Measurements from ENCODE around the gene UFM1. TPM values are rescaled to one million over a fixed set of nuclear protein-coding genes. Genes with fewer than 3 reads are reported as not detected.
"Not testable (repeated sequence)": the region's sequence is repeated elsewhere in the genome, so short reads cannot be mapped to it uniquely, and the experiment has no call there.

The UFM1 gene
- 49.9 TPM for polyA plus RNA-seq (2013, experiment 1 of 2)
- 48.3 TPM for polyA plus RNA-seq (2013, experiment 2 of 2)

GRCh38 chr13:38349390-38350113 lies at the start of gene UFM1:
Gene UFM1, plus strand, starts transcription at chr13:38349851. Its CDS starts 69 bp downstream, at chr13:38349920.
- H3K36me3 ChIP-seq (ENCODE audit: control insufficient read depth, insufficient read depth, low read length), result peaks cover 23% of the 10 kb centered on the region
- H3K27ac ChIP-seq (ENCODE audit: low read depth, low read length, severe bottlenecking), result peak within 1 kb of the TSS; percentile 92
- H3K9me3 ChIP-seq (ENCODE audit: control insufficient read depth, low read length), result no peaks in the 10 kb centered on the region
- peak within 1 kb of the TSS; percentile 89 for H3K4me3 ChIP-seq (ENCODE audit: extremely low read depth, insufficient read depth, low read length, poor library complexity, severe bottlenecking)
- peaks cover 11% of the 10 kb centered on the region for H3K4me1 ChIP-seq (ENCODE audit: control insufficient read depth, insufficient read depth, low read length, poor library complexity, severe bottlenecking)
- WGBS, 2 experiments (ENCODE audit: insufficient coverage in 2 of 2), result 0% methylated on average over 26 to 34 of the region's 41 CpGs

- Histone ChIP-seq H3K36me3 (ENCODE audit: control insufficient read depth, insufficient read depth, low read length) (no peaks in the 10 kb centered on the region), H3K9me3 (ENCODE audit: control insufficient read depth, low read length) (no peaks in the 10 kb centered on the region), H3K4me3 (ENCODE audit: extremely low read depth, insufficient read depth, low read length, poor library complexity, severe bottlenecking) (no peak overlapping the region), H3K4me1 (ENCODE audit: control insufficient read depth, insufficient read depth, low read length, poor library complexity, severe bottlenecking) (no peaks in the 10 kb centered on the region), H3K27ac (ENCODE audit: low read depth, low read length, severe bottlenecking) (no peak overlapping the region)
- WGBS, 2 experiments (ENCODE audit: insufficient coverage in 2 of 2), result 83% methylated on average over 1 of the region's 4 CpGs; no CpG with 5 or more reads in 1 of the 2 experiments
Observed at GRCh38 chr13:38301236-38301635, 48.4 kb upstream of the UFM1 start.

GRCh38 chr13:38303816-38304320 lies 45.8 kb upstream of the UFM1 start:
- Histone ChIP-seq H3K9me3 (ENCODE audit: control insufficient read depth, low read length) (no peaks in the 10 kb centered on the region), H3K36me3 (ENCODE audit: control insufficient read depth, insufficient read depth, low read length) (no peaks in the 10 kb centered on the region), H3K4me1 (ENCODE audit: control insufficient read depth, insufficient read depth, low read length, poor library complexity, severe bottlenecking) (no peaks in the 10 kb centered on the region), H3K27ac (ENCODE audit: low read depth, low read length, severe bottlenecking) (no peak overlapping the region), H3K4me3 (ENCODE audit: extremely low read depth, insufficient read depth, low read length, poor library complexity, severe bottlenecking) (no peak overlapping the region)
- 50% methylated on average over 2 of the region's 2 CpGs; no CpG with 5 or more reads in 1 of the 2 experiments for WGBS, 2 experiments (ENCODE audit: insufficient coverage in 2 of 2)

- WGBS, 2 experiments (ENCODE audit: insufficient coverage in 2 of 2), result 83% methylated on average over 1 of the region's 2 CpGs; no CpG with 5 or more reads in 1 of the 2 experiments
- H3K36me3 ChIP-seq (ENCODE audit: control insufficient read depth, insufficient read depth, low read length), result no peaks in the 10 kb centered on the region
- H3K27ac ChIP-seq (ENCODE audit: low read depth, low read length, severe bottlenecking), result no peak overlapping the region
- no peaks in the 10 kb centered on the region for H3K4me1 ChIP-seq (ENCODE audit: control insufficient read depth, insufficient read depth, low read length, poor library complexity, severe bottlenecking)
- H3K4me3 ChIP-seq (ENCODE audit: extremely low read depth, insufficient read depth, low read length, poor library complexity, severe bottlenecking), result no peak overlapping the region
- H3K9me3 ChIP-seq (ENCODE audit: control insufficient read depth, low read length), result no peaks in the 10 kb centered on the region
Observed at GRCh38 chr13:38308736-38309135, 40.9 kb upstream of the UFM1 start.

- Histone ChIP-seq H3K36me3 (ENCODE audit: control insufficient read depth, insufficient read depth, low read length) (no peaks in the 10 kb centered on the region), H3K4me1 (ENCODE audit: control insufficient read depth, insufficient read depth, low read length, poor library complexity, severe bottlenecking) (no peaks in the 10 kb centered on the region), H3K9me3 (ENCODE audit: control insufficient read depth, low read length) (no peaks in the 10 kb centered on the region), H3K27ac (ENCODE audit: low read depth, low read length, severe bottlenecking) (no peak overlapping the region), H3K4me3 (ENCODE audit: extremely low read depth, insufficient read depth, low read length, poor library complexity, severe bottlenecking) (no peak overlapping the region)
Observed at GRCh38 chr13:38309397-38309796, 40.3 kb upstream of the UFM1 start.

- H3K9me3 ChIP-seq (ENCODE audit: control insufficient read depth, low read length); H3K27ac ChIP-seq (ENCODE audit: low read depth, low read length, severe bottlenecking); H3K4me3 ChIP-seq (ENCODE audit: extremely low read depth, insufficient read depth, low read length, poor library complexity, severe bottlenecking); H3K4me1 ChIP-seq (ENCODE audit: control insufficient read depth, insufficient read depth, low read length, poor library complexity, severe bottlenecking); H3K36me3 ChIP-seq (ENCODE audit: control insufficient read depth, insufficient read depth, low read length): not testable (repeated sequence)
- 100% methylated on average over 1 to 2 of the region's 10 CpGs for WGBS, 2 experiments (ENCODE audit: insufficient coverage in 2 of 2)
Observed at GRCh38 chr13:38311175-38311574, 38.5 kb upstream of the UFM1 start.

GRCh38 chr13:38316129-38316528 lies 33.5 kb upstream of the UFM1 start:
- Histone ChIP-seq H3K36me3 (ENCODE audit: control insufficient read depth, insufficient read depth, low read length) (no peaks in the 10 kb centered on the region), H3K4me1 (ENCODE audit: control insufficient read depth, insufficient read depth, low read length, poor library complexity, severe bottlenecking) (no peaks in the 10 kb centered on the region), H3K9me3 (ENCODE audit: control insufficient read depth, low read length) (no peaks in the 10 kb centered on the region), H3K4me3 (ENCODE audit: extremely low read depth, insufficient read depth, low read length, poor library complexity, severe bottlenecking) (no peak overlapping the region), H3K27ac (ENCODE audit: low read depth, low read length, severe bottlenecking) (no peak overlapping the region)

GRCh38 chr13:38321654-38322053 lies 28.0 kb upstream of the UFM1 start:
- no peaks in the 10 kb centered on the region for H3K9me3 ChIP-seq (ENCODE audit: control insufficient read depth, low read length)
- no peak overlapping the region for H3K27ac ChIP-seq (ENCODE audit: low read depth, low read length, severe bottlenecking)
- no peaks in the 10 kb centered on the region for H3K4me1 ChIP-seq (ENCODE audit: control insufficient read depth, insufficient read depth, low read length, poor library complexity, severe bottlenecking)
- H3K36me3 ChIP-seq (ENCODE audit: control insufficient read depth, insufficient read depth, low read length), result no peaks in the 10 kb centered on the region
- 80% methylated on average over 1 of the region's 5 CpGs; no CpG with 5 or more reads in 1 of the 2 experiments for WGBS, 2 experiments (ENCODE audit: insufficient coverage in 2 of 2)
- no peak overlapping the region for H3K4me3 ChIP-seq (ENCODE audit: extremely low read depth, insufficient read depth, low read length, poor library complexity, severe bottlenecking)

- no peaks in the 10 kb centered on the region for H3K9me3 ChIP-seq (ENCODE audit: control insufficient read depth, low read length)
- no peak overlapping the region for H3K27ac ChIP-seq (ENCODE audit: low read depth, low read length, severe bottlenecking)
- no CpG with 5 or more reads among the region's 1 CpG for WGBS, 2 experiments (ENCODE audit: insufficient coverage in 2 of 2)
- no peak overlapping the region for H3K4me3 ChIP-seq (ENCODE audit: extremely low read depth, insufficient read depth, low read length, poor library complexity, severe bottlenecking)
- H3K4me1 ChIP-seq (ENCODE audit: control insufficient read depth, insufficient read depth, low read length, poor library complexity, severe bottlenecking), result no peaks in the 10 kb centered on the region
- no peaks in the 10 kb centered on the region for H3K36me3 ChIP-seq (ENCODE audit: control insufficient read depth, insufficient read depth, low read length)
Observed at GRCh38 chr13:38325426-38325825, 24.2 kb upstream of the UFM1 start.

- no peaks in the 10 kb centered on the region for H3K4me1 ChIP-seq (ENCODE audit: control insufficient read depth, insufficient read depth, low read length, poor library complexity, severe bottlenecking)
- no peaks in the 10 kb centered on the region for H3K9me3 ChIP-seq (ENCODE audit: control insufficient read depth, low read length)
- H3K36me3 ChIP-seq (ENCODE audit: control insufficient read depth, insufficient read depth, low read length), result no peaks in the 10 kb centered on the region
- WGBS, 2 experiments (ENCODE audit: insufficient coverage in 2 of 2), result no CpG with 5 or more reads among the region's 2 CpGs
- no peak overlapping the region for H3K4me3 ChIP-seq (ENCODE audit: extremely low read depth, insufficient read depth, low read length, poor library complexity, severe bottlenecking)
- H3K27ac ChIP-seq (ENCODE audit: low read depth, low read length, severe bottlenecking), result no peak overlapping the region
Observed at GRCh38 chr13:38328699-38329098, 21.0 kb upstream of the UFM1 start.

- no peaks in the 10 kb centered on the region for H3K9me3 ChIP-seq (ENCODE audit: control insufficient read depth, low read length)
- no peaks in the 10 kb centered on the region for H3K4me1 ChIP-seq (ENCODE audit: control insufficient read depth, insufficient read depth, low read length, poor library complexity, severe bottlenecking)
- no peak overlapping the region for H3K4me3 ChIP-seq (ENCODE audit: extremely low read depth, insufficient read depth, low read length, poor library complexity, severe bottlenecking)
- WGBS, 2 experiments (ENCODE audit: insufficient coverage in 2 of 2), result 100% methylated on average over 1 of the region's 2 CpGs; no CpG with 5 or more reads in 1 of the 2 experiments
- no peaks in the 10 kb centered on the region for H3K36me3 ChIP-seq (ENCODE audit: control insufficient read depth, insufficient read depth, low read length)
- H3K27ac ChIP-seq (ENCODE audit: low read depth, low read length, severe bottlenecking), result no peak overlapping the region
Observed at GRCh38 chr13:38334845-38335244, 14.8 kb upstream of the UFM1 start.

Measured in mesodermal cell (in vitro differentiated cells).